Measurements from ENCODE around the gene YJU2. TPM values are rescaled to one million over a fixed set of nuclear protein-coding genes. Genes with fewer than 3 reads are reported as not detected.
A peak's percentile ranks its signal among the peaks of the same experiment; 100 is the strongest.

The YJU2 gene
- total and polyA plus RNA-seq, 5 donors from 2014 or later, result 24.8 to 37.7 (median 28.5) TPM

DNA sequence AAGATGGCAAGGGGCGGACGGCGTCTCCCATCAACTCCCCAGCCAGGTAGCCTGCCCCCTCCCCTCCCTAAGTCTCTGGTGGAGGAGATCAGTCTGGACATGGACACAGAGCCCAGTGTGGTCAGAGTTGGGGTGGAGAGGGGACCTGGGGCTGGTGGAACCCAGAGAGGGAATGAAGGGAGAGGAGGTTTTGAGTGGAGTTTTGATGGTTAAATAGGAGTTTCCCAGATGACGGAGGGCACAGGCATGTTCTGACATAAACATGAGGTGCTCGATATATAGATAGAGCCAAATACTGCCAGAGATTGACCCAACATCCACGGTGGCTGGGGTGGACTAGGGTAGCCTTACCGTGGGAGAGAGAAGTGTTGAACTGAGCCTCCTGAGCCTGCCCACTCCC lies 71.6 kb downstream of the YJU2 start:
- Mint-ChIP-seq H3K36me3 (no peaks in the 10 kb centered on the region), H3K27me3 (peaks cover 4% of the 10 kb centered on the region), H3K4me3 (no peak overlapping the region), H3K4me1 (peaks cover 0 to 3% (median under 1%) of the 10 kb centered on the region in 4 donors), H3K27ac (peak overlapping the region in 1 of 3 donors; percentile 76), H3K9me3 (peaks cover 0 to 6% (median 3%) of the 10 kb centered on the region in 7 donors)
- ATAC-seq (ENCODE audit: low read depth in 2 of 2) (no peak), DNase-seq (no peak)
- no peaks in the 10 kb centered on the region for H3K36me3 ChIP-seq (ENCODE audit: control insufficient read depth, insufficient read depth, low read length)
- H3K4me1 ChIP-seq (ENCODE audit: control insufficient read depth, insufficient read depth, low read length, poor library complexity, severe bottlenecking), result no peaks in the 10 kb centered on the region
- no peaks in the 10 kb centered on the region for H3K9me3 ChIP-seq (ENCODE audit: control insufficient read depth in 2 of 2, low read length in 2 of 2)
- H3K27me3 ChIP-seq (ENCODE audit: control insufficient read depth, insufficient read depth, low read length), result no peaks in the 10 kb centered on the region
- H3K27ac ChIP-seq (ENCODE audit: insufficient read depth, low read length, poor library complexity, severe bottlenecking), result no peak overlapping the region
- no peak overlapping the region for H3K4me3 ChIP-seq (ENCODE audit: low read depth, low read length)

Other genes with a start within 250 kb of the YJU2 start
- 25.4 TPM for gene PIAS4, start 239.3 kb upstream of the YJU2 start, total RNA-seq
- 10 to 100 TPM in 1 of 4 donors, 1 to 10 TPM in 3; 4.1 to 10.4 (median 4.4) TPM for gene PIAS4, start 239.3 kb upstream of the YJU2 start, polyA plus RNA-seq
- 50.5 TPM for gene ZBTB7A, start 180.2 kb upstream of the YJU2 start, total RNA-seq
- gene ZBTB7A, start 180.2 kb upstream of the YJU2 start, polyA plus RNA-seq, result 10 to 100 TPM; 19.6 to 30.4 (median 23.7) TPM
- gene MAP2K2, start 123.0 kb upstream of the YJU2 start, total RNA-seq, result 98.2 TPM
- 10 to 100 TPM; 38.5 to 70.2 (median 56.6) TPM for gene MAP2K2, start 123.0 kb upstream of the YJU2 start, polyA plus RNA-seq
- not detected for gene CREB3L3, start 93.4 kb upstream of the YJU2 start, total RNA-seq
- gene CREB3L3, start 93.4 kb upstream of the YJU2 start, polyA plus RNA-seq, result under 1 TPM in 1 of 4 donors, not detected in 3; 0.07 TPM
- gene SIRT6, start 64.5 kb upstream of the YJU2 start, total RNA-seq, result 34.2 TPM
- gene SIRT6, start 64.5 kb upstream of the YJU2 start, polyA plus RNA-seq, result 1 to 10 TPM; 1.7 to 4.4 (median 3.1) TPM
- gene ANKRD24, start 64.4 kb upstream of the YJU2 start, total RNA-seq, result 1.5 TPM
- under 1 TPM in 3 of 4 donors, not detected in 1; 0.12 to 0.53 (median 0.26) TPM for gene ANKRD24, start 64.4 kb upstream of the YJU2 start, polyA plus RNA-seq
- gene EBI3, start 17.6 kb upstream of the YJU2 start, total RNA-seq, result not detected
- under 1 TPM in 2 of 4 donors, not detected in 2; 0.24 to 0.57 TPM for gene EBI3, start 17.6 kb upstream of the YJU2 start, polyA plus RNA-seq
- gene SHD, start 32.2 kb downstream of the YJU2 start, total RNA-seq, result not detected
- gene SHD, start 32.2 kb downstream of the YJU2 start, polyA plus RNA-seq, result not detected
- gene TMIGD2, start 55.3 kb downstream of the YJU2 start, total RNA-seq, result 4.8 TPM
- 10 to 100 TPM in 2 of 4 donors, 1 to 10 TPM in 2; 4.8 to 17.1 (median 11.1) TPM for gene TMIGD2, start 55.3 kb downstream of the YJU2 start, polyA plus RNA-seq
- gene FSD1, start 57.5 kb downstream of the YJU2 start, total RNA-seq, result 1.0 TPM
- 1 to 10 TPM in 1 of 4 donors, under 1 TPM in 1, not detected in 2; 0.76 to 1.6 TPM for gene FSD1, start 57.5 kb downstream of the YJU2 start, polyA plus RNA-seq
- 2.2 TPM for gene STAP2, start 91.7 kb downstream of the YJU2 start, total RNA-seq
- 1 to 10 TPM; 1.6 to 3.0 (median 2.4) TPM for gene STAP2, start 91.7 kb downstream of the YJU2 start, polyA plus RNA-seq
- gene MPND, start 96.5 kb downstream of the YJU2 start, total RNA-seq, result 12.2 TPM
- 1 to 10 TPM; 4.9 to 7.2 (median 5.7) TPM for gene MPND, start 96.5 kb downstream of the YJU2 start, polyA plus RNA-seq
- gene SH3GL1, start 153.5 kb downstream of the YJU2 start, total RNA-seq, result 54.0 TPM
- gene SH3GL1, start 153.5 kb downstream of the YJU2 start, polyA plus RNA-seq, result 10 to 100 TPM; 13.4 to 23.0 (median 17.6) TPM
- gene CHAF1A, start 155.6 kb downstream of the YJU2 start, total RNA-seq, result 28.9 TPM
- 1 to 10 TPM; 2.6 to 5.5 (median 3.6) TPM for gene CHAF1A, start 155.6 kb downstream of the YJU2 start, polyA plus RNA-seq
- gene UBXN6, start 210.7 kb downstream of the YJU2 start, total RNA-seq, result 54.2 TPM
- 1 to 10 TPM; 4.6 to 6.4 (median 4.9) TPM for gene UBXN6, start 210.7 kb downstream of the YJU2 start, polyA plus RNA-seq
- 32.7 TPM for gene HDGFL2, start 225.2 kb downstream of the YJU2 start, total RNA-seq
- gene HDGFL2, start 225.2 kb downstream of the YJU2 start, polyA plus RNA-seq, result 10 to 100 TPM; 11.5 to 12.6 (median 12.2) TPM